ENCODE results near the gene ASAP2. TPM values are rescaled to one million over a fixed set of nuclear protein-coding genes. Genes with fewer than 3 reads are reported as not detected.

Gene ASAP2
- 16.4 TPM for polyA plus RNA-seq (2013, experiment 1 of 2; ENCODE audit: insufficient read length)
- 16.6 TPM for polyA plus RNA-seq (2013, experiment 2 of 2; ENCODE audit: insufficient read length)

DNA sequence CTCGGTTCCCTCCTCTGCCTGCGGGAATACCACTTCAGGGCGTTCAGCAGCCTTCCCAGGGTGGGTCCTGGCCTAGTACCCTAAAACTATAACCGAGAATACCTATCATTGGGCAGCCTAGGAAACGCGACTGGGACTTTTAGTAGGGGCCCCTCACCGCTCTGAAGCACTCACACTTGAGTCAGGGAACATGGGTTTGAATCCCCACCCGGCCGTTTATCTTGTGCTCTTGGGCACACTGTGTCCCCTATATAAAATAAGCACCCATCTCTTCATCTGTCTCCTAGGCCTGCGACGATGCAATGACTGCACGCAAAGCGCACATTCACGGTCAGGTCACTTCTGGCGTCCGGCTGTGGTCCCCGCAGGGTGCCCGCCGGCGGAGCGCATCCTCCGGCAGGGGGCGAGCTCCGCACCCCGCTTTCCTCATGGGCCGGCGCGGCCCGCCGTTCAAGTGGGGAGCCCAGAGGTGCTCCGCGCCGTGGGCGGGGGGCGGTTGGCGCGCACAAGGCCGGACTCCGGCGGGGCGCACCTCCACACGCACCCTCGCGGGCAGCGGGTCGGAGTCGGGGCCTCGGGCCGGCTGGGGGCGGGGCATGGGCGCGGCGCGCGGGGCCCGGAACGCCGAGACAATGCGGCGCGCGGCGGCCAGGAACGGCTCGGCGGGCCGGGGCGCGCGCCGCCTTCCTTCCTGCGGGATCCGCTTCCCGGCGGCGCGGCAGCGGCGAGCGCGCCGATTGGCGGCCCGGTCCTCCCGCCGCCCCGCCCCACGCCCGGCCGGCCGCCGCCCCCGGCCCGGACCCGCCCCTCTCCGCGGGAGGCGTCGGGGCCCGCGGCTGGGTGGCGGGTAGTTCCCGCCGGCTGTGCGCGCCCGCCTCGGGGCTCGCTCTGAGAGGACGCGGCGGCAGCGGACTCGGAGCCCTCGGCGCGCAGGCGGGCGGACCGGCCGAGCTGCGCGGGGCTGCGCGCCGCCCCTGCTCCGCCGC lies at the start of gene ASAP2:
TSS of gene ASAP2 (plus strand) at position 850 of the 986 bp plus-strand sequence. CDS start 293 bp downstream, outside the sequence.
- peak; percentile 75 for DNase-seq

DNA sequence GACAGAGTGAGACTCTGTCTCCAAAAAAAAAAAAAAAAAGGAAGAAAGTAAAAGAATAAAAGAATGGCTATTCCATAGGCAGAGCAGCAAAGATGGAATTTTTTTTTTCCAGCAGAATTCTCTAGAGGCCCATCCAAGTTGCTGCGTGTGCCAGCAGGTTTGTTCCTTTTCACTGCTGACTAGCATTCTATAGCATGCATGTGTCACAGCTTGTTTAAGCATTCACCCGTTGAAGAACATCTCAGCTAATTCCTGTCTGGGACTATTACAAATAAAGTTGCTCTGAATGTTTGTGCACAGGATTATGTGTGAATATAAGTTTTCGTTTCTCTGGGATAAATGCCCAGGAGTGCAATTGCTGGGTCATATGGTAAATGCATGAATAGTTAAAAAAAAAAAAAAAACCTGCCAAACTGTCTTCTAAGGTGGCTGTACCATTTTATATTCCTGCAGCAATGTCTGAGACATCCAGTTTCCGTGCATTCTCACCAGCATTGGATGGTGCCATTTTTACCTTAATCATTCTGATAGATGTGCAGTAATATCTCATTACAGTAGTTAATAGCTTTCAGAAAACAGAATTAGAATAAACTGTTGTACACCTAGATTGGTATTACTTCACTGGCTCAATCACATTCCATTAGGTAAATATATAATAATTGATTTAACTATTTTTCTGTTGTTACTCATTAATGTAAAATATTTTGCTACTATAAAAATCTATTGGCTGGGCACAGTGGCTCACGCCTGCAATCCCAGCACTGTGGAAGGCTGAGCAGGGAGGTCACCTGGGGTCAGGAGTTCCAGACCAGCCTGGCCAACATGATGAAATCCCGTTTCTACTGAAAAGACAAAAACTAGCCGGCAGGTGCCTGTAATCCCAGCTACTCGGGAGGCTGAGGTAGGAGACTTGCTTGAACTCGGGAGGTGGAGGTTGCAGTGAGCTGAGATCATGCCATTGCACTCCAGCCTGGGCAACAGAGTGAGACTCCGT lies 47.5 kb upstream of the ASAP2 start:
- peak; percentile 24 for DNase-seq

DNA sequence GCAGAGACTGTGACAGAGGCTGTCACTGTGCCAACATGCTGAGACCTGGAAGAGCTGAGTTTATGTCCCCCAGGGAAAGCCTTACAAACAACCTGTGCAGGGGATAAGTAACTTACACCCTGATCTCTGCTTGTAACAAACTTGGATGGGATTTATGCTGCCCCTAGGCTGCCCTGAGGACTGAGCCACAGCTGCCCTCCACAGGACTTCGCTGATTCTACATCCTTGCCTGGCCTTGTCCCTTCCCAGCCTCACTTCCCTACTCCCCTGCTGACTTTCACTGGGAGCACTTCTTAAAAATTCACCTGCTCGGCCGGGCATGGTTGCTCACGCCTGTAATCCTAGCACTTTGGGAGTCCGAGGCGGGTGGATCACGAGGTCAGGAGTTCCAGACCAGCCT lies 45.9 kb upstream of the ASAP2 start:
- DNase-seq: no peak

DNA sequence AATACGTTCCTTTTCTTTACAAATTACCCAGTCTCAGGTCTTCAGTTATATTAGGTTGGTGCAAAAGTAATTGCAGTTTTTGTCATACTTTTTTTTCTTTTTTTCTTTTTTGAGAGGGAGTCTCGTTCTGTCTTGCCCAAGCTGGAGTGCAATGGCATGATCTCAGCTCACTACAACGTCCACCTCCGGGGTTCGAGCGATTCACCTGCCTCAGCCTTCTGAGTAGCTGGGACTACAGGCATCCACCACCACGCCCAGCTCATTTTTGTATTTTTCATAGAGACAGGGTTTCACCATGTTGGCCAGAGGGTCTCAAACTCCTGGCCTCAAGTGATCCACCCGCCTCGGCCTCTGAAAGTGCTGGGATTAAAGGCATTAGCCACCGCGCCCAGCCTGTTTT lies 43.8 kb upstream of the ASAP2 start:
- no peak for DNase-seq

DNA sequence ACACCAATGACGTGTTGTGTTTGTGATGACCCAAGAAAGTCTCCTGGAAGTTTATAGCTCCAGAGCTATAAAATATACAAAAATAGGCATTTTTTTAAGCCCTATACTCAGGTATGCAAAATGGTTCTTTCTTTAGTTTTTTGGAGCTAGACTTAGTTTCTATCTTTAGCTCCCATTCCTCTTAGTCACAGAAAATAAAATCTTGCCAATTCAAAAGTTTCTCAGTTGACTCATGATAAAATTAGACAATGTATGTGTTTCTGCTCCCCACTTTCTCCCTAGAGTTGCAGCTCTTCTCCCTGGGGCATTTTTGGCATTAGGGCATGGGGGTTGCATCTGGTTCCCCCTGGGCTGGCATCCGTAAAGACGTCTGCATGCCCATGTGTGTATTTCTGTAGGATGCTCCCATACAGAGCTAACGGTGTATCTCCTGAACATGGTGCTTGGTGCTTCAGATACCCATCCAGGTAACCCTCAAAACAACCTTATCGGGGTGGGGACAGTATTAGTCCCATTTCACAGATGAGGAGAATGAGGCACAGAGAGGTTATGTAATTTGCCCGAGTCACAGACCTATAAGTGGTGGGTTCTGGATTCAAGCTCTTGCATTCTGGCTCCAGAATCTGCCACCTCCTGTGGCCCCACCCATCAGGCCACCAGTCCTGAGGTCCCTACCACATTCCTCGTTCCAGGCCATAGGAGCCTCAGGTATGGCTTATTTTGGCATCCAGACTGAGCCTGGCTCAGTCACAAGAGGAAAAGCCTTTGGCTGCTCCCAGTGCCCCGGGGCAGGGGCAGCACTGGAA lies 43.1 kb upstream of the ASAP2 start:
- peak; percentile 79 for DNase-seq

DNA sequence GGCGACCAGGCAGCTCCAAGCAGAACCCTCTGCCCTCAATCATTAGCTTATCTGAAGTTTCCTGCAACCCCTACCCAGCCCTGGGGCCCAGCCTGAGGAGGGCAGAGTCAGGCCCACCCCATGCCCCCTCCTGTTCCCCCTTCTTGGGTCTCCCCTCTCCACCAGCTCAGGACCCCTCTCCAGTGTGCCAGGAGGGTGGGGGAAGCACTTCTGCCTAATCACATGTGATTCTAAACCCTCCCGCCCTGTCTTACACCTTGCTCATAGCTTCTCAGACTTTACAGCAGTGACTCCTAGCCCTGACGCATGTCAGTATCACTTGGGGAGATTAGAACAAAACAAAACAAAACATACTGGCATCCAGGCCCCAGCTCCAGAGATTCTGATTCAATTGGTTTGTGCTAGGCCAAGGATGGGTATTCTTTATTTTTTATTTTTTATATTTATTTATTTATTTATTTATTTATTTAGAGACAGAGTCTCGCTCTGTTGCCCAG lies 42.5 kb upstream of the ASAP2 start:
- DNase-seq: no peak

DNA sequence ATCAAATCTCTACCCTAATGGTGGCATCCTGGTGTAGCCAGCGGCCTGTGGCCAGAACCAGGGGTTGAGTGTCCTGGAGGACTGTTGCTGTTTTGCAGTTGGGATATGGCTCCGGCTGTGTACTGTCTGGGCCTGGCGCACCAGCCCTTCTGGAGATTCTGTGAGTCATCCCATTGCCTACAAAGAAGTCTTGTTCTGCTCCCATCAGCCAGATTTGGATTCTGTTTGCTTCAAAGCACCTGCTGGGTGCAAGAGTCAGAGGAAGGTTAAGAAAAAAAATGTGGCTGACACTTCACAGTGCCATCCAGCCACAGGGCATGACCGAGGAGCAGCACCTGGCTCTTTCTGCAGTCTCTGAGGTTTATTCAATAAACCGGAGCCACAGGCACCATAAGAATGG lies 41.0 kb upstream of the ASAP2 start:
- DNase-seq: no peak

DNA sequence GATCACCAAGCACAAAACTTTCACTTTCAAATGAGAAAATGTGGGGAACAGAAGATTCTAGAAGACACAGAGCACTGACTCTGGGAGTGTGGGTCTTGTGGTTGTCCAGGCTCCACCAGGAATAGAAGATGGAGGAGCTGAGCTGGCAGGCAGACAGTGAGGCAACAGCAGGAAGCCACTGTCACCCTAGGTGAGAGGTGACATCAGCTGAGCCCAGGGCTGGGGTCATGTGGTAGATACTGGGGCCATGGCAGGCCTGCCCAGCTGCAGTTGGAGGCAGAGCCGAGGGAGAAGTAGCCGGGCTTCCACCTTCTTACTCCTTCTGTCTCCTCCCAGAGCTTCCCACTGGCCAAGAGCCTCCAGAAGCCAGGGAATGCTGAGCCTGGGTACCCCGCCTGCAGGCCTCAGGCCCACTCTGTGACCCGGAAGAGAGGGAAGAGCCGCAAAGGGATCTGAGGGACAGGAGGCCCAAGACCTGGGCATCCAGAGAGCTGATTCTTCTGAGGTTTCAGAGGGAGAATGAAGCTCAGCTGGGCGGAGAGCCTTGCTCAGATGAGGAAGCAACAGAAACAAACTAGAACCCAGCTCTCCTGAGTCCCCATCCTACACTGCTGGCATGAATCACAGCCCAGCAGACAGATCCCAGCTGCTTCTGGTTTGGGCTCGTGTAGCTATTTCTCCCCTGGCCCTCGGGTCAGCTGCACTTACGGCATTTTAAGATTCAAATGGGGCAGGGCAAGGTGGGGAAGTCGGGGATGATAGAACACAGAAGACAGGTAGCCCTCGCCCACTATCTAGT lies 39.8 kb upstream of the ASAP2 start:
- no peak for DNase-seq

DNA sequence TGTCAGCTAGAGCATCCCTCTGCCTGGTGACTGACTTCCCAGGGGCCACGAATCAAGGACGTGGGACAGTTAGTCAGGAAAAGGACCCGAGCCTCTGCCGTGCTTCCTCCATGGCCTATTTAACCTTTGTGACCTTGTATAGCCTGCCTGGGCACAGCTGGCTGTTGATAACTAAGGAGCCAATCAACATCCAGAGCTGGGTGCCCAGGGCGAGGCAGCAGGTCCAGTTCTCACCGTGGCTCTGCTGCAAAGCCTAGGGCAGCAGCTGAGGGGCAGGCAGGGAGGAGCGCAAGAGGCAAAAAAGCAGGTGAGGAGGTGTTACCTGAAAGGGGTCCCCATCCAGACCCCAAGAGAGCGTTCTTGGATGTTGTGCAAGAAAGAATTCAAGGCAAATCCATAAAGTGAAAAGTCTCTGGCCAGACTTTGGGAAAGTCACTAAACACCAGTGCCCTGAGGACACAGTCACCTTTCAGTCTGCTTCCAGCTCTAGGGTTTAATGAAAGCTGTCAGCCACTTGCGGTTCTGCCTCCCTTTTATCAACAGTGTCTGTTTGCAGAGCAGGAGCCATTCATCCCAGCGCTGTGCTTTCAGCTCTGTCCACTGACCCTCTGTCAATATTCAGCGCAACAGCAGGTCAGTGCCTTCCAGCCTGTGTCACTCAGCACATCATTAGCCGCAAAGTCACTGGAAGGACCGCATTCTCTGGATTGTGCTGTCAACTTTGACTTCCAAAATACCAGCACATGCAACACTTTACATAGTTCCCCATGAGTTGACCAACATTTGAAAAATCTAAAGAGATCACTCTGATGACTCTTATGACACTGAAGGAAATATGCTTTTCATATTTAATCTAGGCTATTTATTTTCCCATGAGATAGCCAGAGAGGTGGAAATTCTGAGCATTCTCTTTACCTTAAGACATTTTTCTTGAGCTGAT lies 38.6 kb upstream of the ASAP2 start:
- peak; percentile 21 for DNase-seq

DNA sequence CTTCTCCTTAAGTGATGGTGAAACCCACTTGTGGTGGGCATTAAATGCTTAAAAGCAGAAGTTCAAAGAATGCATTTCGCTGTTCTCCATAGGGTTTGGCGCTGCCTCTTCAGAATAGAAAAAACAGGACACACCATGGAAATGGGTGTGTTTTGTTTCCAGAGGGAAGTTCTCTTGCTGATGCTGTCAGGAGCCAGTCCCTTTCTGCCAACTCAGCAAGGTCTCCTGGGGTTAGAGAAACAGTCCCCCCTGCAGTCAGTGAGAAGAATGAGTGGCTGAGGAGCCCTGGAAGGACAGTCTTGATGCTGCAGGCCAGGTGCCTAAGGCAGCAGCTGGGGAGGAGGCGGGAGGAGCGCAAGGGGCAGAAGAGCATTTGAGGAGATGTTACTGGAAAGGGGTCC lies 37.8 kb upstream of the ASAP2 start:
- DNase-seq: no peak

DNA sequence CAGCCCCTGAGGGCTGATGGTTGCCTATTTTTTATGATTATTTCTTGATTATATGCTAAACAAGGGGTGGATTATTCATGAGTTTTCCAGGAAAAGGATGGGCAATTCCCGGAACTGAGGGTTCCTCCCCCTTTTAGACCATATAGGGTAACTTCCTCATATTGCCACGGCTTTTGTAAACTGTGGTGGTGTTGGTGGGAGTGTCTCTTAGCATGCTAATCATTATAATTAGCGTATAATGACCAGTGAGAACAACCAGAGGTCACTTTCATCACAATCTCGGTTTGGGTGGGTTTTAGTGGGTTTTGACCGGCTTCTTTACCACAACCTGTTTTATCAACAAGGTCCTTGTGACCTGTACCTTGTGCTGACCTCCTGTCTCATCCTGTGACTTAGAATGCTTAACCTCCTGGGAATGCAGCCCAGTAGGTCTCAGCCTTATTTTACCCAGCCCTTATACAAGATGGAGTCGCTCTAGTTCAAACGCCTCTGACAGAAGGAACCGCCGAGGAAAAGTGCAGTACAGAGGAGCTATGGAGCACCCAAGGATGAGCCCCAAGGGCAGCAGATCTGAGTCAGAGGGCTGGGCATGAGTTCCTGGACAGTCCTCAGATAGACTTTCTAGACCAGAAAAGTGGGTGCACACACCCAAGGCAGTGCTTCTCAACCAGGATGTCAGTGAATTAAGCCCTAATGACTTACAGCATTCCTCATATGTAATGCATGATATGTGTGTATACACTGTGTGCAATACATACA lies 37.1 kb upstream of the ASAP2 start:
- no peak for DNase-seq

DNA sequence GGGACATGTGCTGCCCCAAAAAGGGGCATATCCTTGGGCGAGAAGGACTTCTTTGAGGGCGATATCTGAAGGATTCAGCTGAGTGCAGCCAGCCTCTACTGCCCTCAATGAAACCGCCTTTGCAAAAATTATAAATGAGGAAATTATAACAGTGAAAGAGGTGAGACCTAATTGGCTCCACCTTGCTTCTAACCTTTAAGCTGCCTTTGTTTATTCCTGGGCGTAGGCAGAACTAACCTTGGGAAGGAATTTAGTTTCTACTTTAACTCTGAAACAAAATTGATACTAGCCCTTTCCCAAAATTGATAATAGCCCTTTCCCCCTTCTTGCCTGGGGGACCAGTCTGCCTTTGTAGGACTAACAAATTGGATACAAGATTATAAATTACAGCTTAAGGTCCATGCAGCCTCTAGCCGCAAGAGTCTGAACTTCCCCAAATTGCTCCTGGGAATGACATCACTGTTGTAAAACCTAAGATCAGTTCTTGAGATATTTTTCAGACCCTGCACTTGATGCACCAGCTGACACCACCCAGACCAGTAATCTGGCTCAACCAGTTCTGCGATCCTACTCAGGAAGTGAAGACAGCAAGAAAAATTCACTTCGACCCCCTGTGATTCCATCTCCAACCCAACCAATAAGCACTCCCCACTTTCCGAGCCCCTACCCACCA lies 36.0 kb upstream of the ASAP2 start:
- DNase-seq: no peak

DNA sequence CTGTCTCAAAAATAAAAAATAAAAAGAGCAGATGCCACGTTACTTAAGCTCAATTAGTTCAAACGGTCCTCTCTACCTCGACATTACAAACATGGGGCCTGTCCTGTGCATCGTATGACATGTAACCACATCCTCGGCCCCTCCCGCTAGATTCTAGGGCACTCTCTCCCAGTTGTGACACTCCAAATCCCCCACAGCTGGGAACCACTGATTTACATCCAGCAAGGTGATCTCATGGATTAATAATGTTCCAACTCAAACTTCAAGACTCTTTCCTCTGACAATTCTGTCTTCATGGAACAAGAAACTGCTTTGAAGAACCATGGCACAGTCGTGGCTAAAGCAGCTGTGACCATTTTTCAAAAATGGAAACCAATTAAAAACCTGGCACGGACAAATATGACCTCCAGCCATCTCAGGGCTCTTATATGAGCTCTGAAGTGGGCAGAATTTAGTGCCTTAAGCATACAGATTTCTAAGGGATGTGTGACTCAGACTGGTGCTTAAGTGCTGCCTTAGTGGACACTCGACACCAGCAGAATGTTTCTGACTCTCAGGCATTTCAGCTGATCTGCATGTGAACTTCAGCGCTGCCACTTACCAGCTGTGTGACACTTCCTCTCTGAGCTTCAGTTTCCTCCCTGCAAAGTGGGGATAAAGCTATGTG lies 31.7 kb upstream of the ASAP2 start:
- peak; percentile 90 for DNase-seq

DNA sequence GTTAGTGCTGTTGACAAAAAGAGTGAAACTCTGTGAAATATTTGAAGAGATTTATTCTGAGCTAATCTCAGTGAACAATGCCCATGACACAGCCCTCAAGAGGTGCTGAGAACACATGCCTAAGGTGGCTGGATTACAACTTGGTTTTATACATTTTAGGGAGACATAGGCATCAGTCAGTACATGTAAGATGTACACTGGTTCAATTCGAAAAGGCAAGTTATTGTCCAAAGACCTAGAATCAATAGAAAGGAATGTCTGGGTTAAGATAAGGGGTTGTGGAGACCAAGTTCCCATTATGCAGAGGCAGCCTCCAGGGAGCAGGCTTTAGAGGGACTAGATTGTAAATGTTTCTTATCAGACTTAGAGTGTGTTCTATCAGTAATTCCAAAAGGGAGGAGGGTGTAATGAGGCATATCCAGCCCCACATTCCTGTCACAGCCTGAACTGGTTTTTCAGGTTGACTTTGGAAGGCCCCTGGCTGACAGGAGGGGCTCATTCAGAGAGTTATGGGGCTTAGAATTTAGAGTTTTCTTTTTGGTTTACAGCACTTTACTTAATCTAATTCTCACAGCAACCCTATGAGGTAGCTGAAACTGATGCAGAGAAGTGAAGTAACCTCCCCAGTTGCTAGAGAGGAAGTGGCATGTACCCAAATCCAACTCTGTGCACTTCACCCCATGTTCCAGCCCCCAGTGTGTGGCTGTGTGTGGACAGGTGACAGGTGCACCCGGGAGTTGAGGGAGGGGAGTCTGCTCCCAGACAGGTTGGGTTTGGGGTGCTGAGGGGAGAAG lies 28.3 kb upstream of the ASAP2 start:
- DNase-seq: peak; percentile 47

DNA sequence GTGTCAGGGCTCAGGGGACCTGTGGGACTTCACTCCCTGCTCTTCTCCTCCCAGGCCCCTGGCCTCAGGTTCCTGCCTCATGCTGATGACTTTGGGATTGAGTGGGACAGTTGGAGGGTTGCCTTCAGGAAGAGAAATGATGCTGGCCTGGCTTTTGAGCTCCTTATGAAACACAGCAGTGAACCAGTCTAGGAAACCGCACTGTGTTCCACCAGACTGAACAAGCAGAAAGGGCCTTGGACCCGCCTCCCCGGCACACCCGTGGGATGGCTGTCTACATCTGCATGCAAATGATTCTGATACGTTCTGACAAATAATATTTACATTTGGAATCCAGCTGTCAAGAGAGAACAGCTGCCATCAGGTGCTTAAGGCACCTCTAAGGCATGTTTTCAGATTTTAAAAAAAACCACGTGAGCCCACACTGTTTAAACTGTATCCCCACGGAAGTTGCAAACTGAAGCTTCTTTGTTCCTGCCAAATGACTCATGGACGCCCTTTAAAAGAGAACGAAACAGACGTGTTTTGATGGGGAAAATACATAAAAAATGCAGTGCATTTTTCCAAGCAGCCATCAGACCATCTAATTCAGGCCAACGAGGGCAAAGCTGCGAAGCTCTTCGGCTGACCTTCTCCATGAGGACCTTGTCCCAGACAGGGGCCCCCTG lies 27.6 kb upstream of the ASAP2 start:
- DNase-seq: peak; percentile 67

DNA sequence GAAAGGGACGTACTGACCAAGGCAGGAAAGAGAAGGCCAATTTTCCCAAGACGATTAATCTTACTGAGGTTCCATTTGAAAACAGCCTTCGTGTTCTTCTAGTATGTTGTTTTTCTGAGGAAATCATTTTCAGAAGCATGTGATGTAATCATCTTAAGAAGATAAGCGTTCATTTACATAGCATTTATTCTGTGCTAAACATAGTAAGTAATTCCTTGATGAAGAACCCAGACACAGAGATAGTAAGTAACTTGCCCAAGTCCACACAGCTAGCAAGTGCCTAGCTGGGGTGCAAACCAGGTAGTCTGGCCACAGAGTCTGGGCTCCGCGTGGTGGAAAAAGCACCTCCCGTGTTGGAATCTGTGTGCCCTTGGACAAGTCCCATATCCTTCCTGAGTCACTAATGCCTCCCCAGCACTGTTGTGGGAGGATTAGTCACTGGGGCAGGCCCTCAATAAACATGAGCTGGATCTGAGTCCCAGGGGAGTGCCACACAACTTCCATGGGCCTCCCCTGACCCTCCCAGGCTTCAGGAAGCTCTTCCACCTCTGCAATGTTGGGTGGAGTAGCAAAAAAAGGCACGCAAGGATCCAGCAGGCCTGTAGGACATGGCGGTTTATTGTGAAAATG lies 26.9 kb upstream of the ASAP2 start:
- peak; percentile 95 for DNase-seq

All from fibroblast of skin of back (primary cell).